Measurements from ENCODE around the gene EDNRB.
"Not testable (repeated sequence)": the region's sequence is repeated elsewhere in the genome, so short reads cannot be mapped to it uniquely, and the experiment has no call there.

The EDNRB gene

GRCh38 chr13:77918391-77919245 lies at the start of gene EDNRB:
Gene EDNRB, minus strand, starts transcription at chr13:77918831. Its CDS starts 258 bp downstream, at chr13:77918573.
- no peak for DNase-seq

- no peak for DNase-seq
Measured at GRCh38 chr13:77966671-77967070, 48.0 kb upstream of the EDNRB start.

GRCh38 chr13:77952737-77953136 lies 34.1 kb upstream of the EDNRB start:
- DNase-seq, result no peak

- DNase-seq, result no peak
Measured at GRCh38 chr13:77952276-77952675, 33.6 kb upstream of the EDNRB start.

GRCh38 chr13:77946522-77946921 lies 27.9 kb upstream of the EDNRB start:
- DNase-seq, result no peak

GRCh38 chr13:77935063-77935462 lies 16.4 kb upstream of the EDNRB start:
- DNase-seq, result not testable (repeated sequence)

- no peak for DNase-seq
Measured at GRCh38 chr13:77930430-77930829, 11.8 kb upstream of the EDNRB start.

- no peak for DNase-seq
Measured at GRCh38 chr13:77928909-77929308, 10.3 kb upstream of the EDNRB start.

- DNase-seq, result no peak
Measured at GRCh38 chr13:77925616-77926015, 7.0 kb upstream of the EDNRB start.

- no peak for DNase-seq
Measured at GRCh38 chr13:77919921-77920294, 1.3 kb upstream of the EDNRB start.

- DNase-seq, result no peak
Measured at GRCh38 chr13:77919246-77919920, 752 bp upstream of the EDNRB start.

- DNase-seq, result no peak
Measured at GRCh38 chr13:77916488-77916887, 2.1 kb downstream of the EDNRB start.

- DNase-seq, result no peak
Measured at GRCh38 chr13:77915686-77916085, 2.9 kb downstream of the EDNRB start.

- no peak for DNase-seq
Measured at GRCh38 chr13:77913003-77913402, 5.6 kb downstream of the EDNRB start.

- no peak for DNase-seq
Measured at GRCh38 chr13:77911751-77912150, 6.9 kb downstream of the EDNRB start.

GRCh38 chr13:77909827-77910226 lies 8.8 kb downstream of the EDNRB start:
- DNase-seq, result no peak

GRCh38 chr13:77908531-77908930 lies 10.1 kb downstream of the EDNRB start:
- no peak for DNase-seq

- DNase-seq, result no peak
Measured at GRCh38 chr13:77907666-77908341, 10.8 kb downstream of the EDNRB start.

GRCh38 chr13:77904031-77904430 lies 14.6 kb downstream of the EDNRB start:
- DNase-seq, result no peak

- DNase-seq, result no peak
Measured at GRCh38 chr13:77903435-77903834, 15.2 kb downstream of the EDNRB start.

GRCh38 chr13:77902319-77902963 lies 16.2 kb downstream of the EDNRB start:
- DNase-seq, result no peak

GRCh38 chr13:77898097-77898496 lies 20.5 kb downstream of the EDNRB start:
- no peak for DNase-seq

- DNase-seq, result no peak
Measured at GRCh38 chr13:77896977-77897376, 21.7 kb downstream of the EDNRB start.
